ENCODE results near the gene USF1. TPM values are rescaled to one million over a fixed set of nuclear protein-coding genes. Genes with fewer than 3 reads are reported as not detected.

Gene USF1, protein sequence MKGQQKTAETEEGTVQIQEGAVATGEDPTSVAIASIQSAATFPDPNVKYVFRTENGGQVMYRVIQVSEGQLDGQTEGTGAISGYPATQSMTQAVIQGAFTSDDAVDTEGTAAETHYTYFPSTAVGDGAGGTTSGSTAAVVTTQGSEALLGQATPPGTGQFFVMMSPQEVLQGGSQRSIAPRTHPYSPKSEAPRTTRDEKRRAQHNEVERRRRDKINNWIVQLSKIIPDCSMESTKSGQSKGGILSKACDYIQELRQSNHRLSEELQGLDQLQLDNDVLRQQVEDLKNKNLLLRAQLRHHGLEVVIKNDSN
- total RNA-seq: 49.1 and 53.2 TPM in 2 replicates

DNA sequence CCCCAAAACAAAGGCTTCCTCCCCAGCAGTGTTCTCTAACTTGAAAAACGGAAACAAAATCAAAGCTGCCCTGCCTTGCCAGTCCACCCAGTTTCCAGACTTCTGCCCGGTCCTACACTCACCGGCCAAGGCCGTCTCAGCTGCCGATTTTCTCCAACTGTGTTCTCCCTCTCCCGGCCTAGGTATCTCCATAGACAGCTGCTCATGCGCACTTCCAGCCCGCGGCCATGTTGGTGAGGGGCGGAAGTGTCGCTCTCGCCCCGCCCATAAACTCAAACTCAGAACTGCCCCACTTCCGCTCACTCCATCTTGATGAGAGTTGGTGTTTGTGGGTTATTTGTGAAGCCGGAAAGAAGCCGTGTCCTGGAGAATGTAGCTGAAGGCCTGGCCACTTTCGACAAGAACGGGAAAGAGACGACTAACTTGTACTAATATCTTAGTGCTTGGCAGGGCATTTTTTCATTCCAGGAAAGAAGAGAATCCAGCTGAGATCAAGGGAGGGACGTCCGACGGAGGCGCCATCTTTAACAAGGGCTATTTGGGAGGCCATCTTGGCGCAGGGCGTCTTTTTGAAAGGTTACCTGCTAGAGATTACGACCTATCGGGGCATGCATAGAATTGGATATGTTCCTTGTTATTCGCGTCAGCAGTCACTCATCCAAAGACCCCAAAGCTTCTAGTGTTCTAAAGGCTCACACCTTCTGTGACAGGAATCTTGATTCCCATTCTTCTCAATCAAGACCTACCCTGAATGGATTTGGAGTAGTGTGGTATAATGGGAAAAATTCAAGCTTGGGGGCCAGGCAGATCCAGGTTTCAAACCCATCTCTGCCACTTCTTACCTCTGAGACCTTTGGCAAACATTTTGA lies at the start of gene USF1:
USF1 (minus strand) TSS at position 242 of the 869 bp plus-strand sequence. CDS start 2,702 bp downstream, outside the sequence.
- Mint-ChIP-seq H3K9me3 (no peaks in the 10 kb centered on the region), H3K27me3 (ENCODE audit: low read depth) (no peaks in the 10 kb centered on the region), H3K4me1 (ENCODE audit: low read depth) (peaks cover 33% of the 10 kb centered on the region), H3K4me3 (ENCODE audit: low read depth) (peak within 1 kb of the TSS; percentile 95), H3K27ac (peak within 1 kb of the TSS; percentile 100), H3K36me3 (ENCODE audit: low read depth) (peaks cover 65% of the 10 kb centered on the region)
- intact Hi-C loops (cut with micrococcal nuclease): loop anchor here (1.0 to 5.0 kb wide), 4 partner anchors 22 to 86 kb away; partner anchors contain the start of genes DEDD, NIT1 and PFDN2
- peak; percentile 92 for DNase-seq (ENCODE audit: low spot score)

DNA sequence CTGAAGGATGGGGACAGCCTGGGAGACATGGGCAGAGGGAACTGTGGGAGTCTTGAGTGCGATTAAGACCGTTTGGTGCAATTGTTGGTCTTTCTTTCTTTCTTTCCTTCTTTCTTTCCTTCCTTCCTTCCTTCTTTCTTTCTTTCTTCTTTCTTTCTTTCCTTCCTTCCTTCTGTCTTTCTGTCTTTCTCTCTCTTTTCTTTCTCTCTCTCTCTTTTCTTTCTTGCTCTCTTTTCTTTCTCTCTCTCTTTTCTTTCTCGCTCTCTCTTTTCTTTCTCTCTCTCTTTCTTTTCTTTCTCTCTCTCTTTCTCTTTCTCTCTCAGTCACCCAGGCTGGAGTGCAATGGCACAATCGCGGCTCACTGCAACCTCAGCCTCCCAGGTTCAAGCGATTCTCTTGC lies 49.5 kb upstream of the USF1 start:
- peaks cover 59% of the 10 kb centered on the region for H3K4me1 Mint-ChIP-seq (ENCODE audit: low read depth)
- DNase-seq (ENCODE audit: low spot score): no peak
- H3K4me3 Mint-ChIP-seq (ENCODE audit: low read depth): no peak overlapping the region
- H3K27me3 Mint-ChIP-seq (ENCODE audit: low read depth): no peaks in the 10 kb centered on the region
- peaks cover 14% of the 10 kb centered on the region for H3K36me3 Mint-ChIP-seq (ENCODE audit: low read depth)
- no peak overlapping the region for H3K27ac Mint-ChIP-seq
- intact Hi-C loops (cut with micrococcal nuclease): loop anchor here (10.0 kb wide), 1 partner anchor 260 kb away; no protein-coding TSS in a partner anchor
- H3K9me3 Mint-ChIP-seq: no peaks in the 10 kb centered on the region

DNA sequence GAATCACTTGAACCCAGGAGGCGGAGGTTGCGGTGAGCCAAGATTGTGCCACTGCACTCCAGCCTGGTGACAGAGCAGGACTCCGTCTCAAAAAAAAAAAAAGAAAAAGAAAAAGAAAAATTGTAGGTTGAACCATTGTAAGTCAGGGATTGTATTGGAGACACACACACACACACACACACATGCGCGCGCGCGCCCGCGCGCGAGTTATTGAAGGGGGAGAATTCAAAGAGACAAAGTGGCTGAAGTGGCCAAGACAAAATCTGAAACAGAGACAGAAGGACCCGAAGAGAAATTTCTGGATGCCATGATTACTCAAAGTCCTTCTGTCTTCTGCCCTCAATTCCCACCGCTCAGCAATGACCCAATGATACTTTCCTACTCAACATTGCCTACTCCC lies 48.7 kb upstream of the USF1 start:
- H3K9me3 Mint-ChIP-seq: no peaks in the 10 kb centered on the region
- H3K27me3 Mint-ChIP-seq (ENCODE audit: low read depth): no peaks in the 10 kb centered on the region
- H3K4me3 Mint-ChIP-seq (ENCODE audit: low read depth): no peak overlapping the region
- DNase-seq (ENCODE audit: low spot score): no peak
- intact Hi-C loops (cut with micrococcal nuclease): loop anchor here (10.0 kb wide), 1 partner anchor 260 kb away; no protein-coding TSS in a partner anchor
- no peak overlapping the region for H3K27ac Mint-ChIP-seq
- H3K36me3 Mint-ChIP-seq (ENCODE audit: low read depth): peaks cover 7% of the 10 kb centered on the region
- peaks cover 61% of the 10 kb centered on the region for H3K4me1 Mint-ChIP-seq (ENCODE audit: low read depth)

DNA sequence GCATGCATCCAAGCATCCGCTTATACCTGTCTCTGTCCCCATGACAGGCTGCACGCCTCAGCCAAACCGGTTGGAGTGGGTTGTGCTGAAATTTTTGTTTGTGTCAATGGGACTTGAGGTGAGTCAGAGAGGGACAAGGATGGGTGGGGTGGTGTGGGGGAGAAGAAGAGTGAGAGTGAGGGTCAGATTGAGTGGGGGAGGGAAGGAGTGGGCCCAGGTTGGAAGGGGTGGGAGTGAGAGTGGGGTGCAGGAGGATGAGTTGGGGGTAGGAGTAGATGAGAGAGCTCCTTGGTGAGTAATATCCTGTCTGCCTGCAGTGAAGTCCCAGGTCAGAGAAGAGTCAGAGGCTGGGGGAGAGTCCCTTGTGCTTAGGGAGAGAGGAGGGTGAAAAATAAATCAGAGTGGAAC lies 46.8 kb upstream of the USF1 start:
- Mint-ChIP-seq H3K4me1 (ENCODE audit: low read depth) (peaks cover 54% of the 10 kb centered on the region), H3K27me3 (ENCODE audit: low read depth) (no peaks in the 10 kb centered on the region), H3K9me3 (no peaks in the 10 kb centered on the region), H3K36me3 (ENCODE audit: low read depth) (no peaks in the 10 kb centered on the region), H3K4me3 (ENCODE audit: low read depth) (no peak overlapping the region), H3K27ac (peak overlapping the region; percentile 57)
- intact Hi-C loops (cut with micrococcal nuclease): loop anchor here (1.0 to 10.0 kb wide), 4 partner anchors 22 to 258 kb away; partner anchors contain the start of gene DEDD
- DNase-seq (ENCODE audit: low spot score): no peak

DNA sequence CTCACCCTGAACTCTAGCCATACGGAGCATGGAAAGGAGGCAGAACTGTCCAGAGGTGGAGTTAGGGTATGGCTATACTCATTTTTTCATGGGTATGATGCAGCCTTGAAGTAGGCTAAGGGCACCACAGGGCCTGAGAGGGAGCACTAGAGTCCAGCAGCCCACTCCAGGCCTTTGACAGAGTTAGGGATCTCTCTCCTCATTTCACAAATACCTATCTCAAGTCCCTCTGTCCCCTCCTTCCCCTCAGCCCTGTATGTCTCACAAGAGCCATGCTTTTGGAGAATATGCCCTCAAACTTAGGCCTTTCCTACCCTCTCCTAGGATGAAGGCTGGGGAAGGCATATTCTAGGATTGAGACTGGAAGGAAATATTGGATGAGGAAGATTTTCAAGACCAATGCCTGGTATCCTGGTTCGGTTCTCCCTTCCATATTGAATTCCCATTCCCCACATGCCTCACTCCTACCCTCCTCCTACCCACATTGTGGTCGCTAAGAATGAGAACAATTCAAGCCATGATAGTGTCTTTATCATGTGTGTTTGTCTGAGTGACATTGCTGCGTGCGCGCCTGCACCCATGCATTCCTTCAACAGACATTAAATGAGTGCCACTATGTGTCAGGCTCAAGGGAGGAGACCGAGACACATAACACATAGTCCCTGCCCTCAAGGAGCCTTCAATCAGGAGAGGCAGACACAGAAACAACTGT lies 46.2 kb upstream of the USF1 start:
- intact Hi-C loops (cut with micrococcal nuclease): loop anchor here (1.0 to 10.0 kb wide), 4 partner anchors 22 to 257 kb away; partner anchors contain the start of gene DEDD
- no peak for DNase-seq (ENCODE audit: low spot score)
- H3K36me3 Mint-ChIP-seq (ENCODE audit: low read depth): no peaks in the 10 kb centered on the region
- H3K27ac Mint-ChIP-seq: no peak overlapping the region
- H3K27me3 Mint-ChIP-seq (ENCODE audit: low read depth): no peaks in the 10 kb centered on the region
- no peak overlapping the region for H3K4me3 Mint-ChIP-seq (ENCODE audit: low read depth)
- no peaks in the 10 kb centered on the region for H3K9me3 Mint-ChIP-seq
- peaks cover 48% of the 10 kb centered on the region for H3K4me1 Mint-ChIP-seq (ENCODE audit: low read depth)

DNA sequence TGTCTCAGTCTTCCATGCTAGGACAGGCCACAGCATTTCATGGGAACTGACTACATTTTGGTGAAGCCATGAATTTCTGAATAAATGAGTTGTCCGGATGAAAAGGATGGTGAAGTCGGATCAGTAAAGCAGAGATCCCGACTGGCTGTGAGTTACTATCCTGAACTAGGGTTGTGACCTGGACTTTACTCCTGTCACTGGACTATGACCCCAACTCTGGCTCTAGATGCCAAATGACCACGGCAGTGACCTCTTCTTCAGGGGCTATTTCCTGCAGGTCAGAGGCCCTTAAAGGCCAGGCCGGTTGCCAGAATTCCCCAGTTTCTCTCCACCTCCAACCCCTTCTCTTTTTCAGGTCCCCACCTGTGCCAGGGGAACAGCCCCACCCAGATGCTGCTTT lies 45.3 kb upstream of the USF1 start:
- H3K36me3 Mint-ChIP-seq (ENCODE audit: low read depth): no peaks in the 10 kb centered on the region
- H3K27me3 Mint-ChIP-seq (ENCODE audit: low read depth): no peaks in the 10 kb centered on the region
- no peaks in the 10 kb centered on the region for H3K9me3 Mint-ChIP-seq
- H3K27ac Mint-ChIP-seq: no peak overlapping the region
- intact Hi-C loops (cut with micrococcal nuclease): loop anchor here (10.0 kb wide), 1 partner anchor 256 kb away; no protein-coding TSS in a partner anchor
- no peak overlapping the region for H3K4me3 Mint-ChIP-seq (ENCODE audit: low read depth)
- DNase-seq (ENCODE audit: low spot score): no peak
- H3K4me1 Mint-ChIP-seq (ENCODE audit: low read depth): peaks cover 42% of the 10 kb centered on the region

DNA sequence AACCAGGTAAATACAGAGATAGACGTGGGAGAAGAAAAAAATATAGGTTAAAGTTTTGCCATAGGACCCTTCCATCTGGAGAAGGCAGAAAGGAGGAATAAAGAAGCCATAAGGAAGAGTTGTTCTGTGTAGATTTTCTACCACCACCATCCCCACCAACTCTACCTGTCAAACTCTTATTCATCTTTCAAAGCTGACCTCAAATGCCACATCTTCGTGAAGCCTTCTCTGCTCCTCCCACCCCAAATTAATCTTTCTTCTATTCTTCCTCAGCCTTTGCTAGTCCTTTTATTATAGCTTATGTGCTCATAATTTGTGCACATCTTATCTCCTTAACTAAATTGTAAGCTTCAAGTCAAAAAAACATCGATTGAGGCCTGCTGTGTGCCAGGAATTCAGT lies 44.8 kb upstream of the USF1 start:
- no peak overlapping the region for H3K27ac Mint-ChIP-seq
- H3K4me3 Mint-ChIP-seq (ENCODE audit: low read depth): no peak overlapping the region
- peaks cover 41% of the 10 kb centered on the region for H3K4me1 Mint-ChIP-seq (ENCODE audit: low read depth)
- intact Hi-C loops (cut with micrococcal nuclease): loop anchor here (10.0 kb wide), 1 partner anchor 256 kb away; no protein-coding TSS in a partner anchor
- no peak for DNase-seq (ENCODE audit: low spot score)
- H3K27me3 Mint-ChIP-seq (ENCODE audit: low read depth): no peaks in the 10 kb centered on the region
- H3K9me3 Mint-ChIP-seq: no peaks in the 10 kb centered on the region
- no peaks in the 10 kb centered on the region for H3K36me3 Mint-ChIP-seq (ENCODE audit: low read depth)

DNA sequence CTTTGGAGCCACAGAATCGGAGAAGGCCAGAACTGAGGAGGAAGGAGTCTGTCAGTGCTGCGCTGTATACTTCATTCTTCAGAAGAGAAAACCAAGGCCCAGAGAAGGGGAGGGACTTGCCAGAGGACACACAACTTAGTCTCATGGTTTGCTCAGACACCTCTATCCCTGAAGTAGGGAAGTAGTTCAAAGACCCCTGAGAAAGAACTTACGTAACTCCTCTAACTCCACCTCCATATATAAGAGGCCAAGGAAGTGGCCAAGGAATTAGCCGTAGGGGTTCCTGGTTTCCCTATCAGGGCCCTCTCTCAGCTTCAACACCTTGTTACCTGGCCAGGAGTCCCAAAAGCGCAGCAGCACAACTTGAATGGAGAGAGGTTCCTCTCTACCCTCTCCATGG lies 44.2 kb upstream of the USF1 start:
- H3K36me3 Mint-ChIP-seq (ENCODE audit: low read depth): no peaks in the 10 kb centered on the region
- H3K27ac Mint-ChIP-seq: no peak overlapping the region
- intact Hi-C loops (cut with micrococcal nuclease): loop anchor here (10.0 kb wide), 1 partner anchor 255 kb away; no protein-coding TSS in a partner anchor
- H3K4me3 Mint-ChIP-seq (ENCODE audit: low read depth): no peak overlapping the region
- H3K9me3 Mint-ChIP-seq: no peaks in the 10 kb centered on the region
- no peaks in the 10 kb centered on the region for H3K27me3 Mint-ChIP-seq (ENCODE audit: low read depth)
- no peak for DNase-seq (ENCODE audit: low spot score)
- H3K4me1 Mint-ChIP-seq (ENCODE audit: low read depth): peaks cover 40% of the 10 kb centered on the region

DNA sequence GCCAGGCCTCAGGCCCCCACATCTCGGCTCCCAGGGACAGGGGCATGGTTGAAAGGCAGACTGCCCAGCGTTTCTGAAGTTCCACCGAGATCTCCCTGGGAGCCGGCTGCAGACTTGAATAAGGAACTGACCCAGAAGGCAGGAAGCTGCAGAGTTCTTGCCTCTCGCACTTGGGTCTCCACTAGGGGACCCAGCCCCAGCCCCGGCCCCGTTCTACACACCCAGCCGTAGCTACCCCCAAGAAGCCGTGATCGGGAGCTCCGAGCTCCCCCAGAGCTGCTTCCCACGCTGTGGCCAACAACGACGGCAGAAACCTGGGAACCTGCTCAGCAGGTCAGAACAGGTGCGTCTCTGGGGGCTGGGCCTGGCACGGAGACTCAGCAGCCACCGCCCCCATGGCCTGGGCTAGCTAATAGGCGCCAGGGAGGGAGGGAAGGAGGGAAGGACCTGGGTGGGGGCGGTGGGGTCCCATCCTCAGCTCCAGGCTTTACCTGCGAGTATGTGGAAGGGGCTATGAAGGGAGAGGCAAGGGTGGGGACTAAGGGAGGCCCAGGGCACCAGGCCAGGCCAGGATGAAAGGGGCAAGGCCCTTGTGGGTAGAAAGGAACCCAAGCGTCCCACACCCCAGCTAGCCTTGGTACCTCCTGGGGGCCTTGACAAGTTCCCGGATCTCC lies 43.6 kb upstream of the USF1 start, which contains the start of gene NECTIN4:
NECTIN4 (minus strand) TSS at position 308 of the 674 bp plus-strand sequence; CDS start at position 46, 262 bp downstream.
- intact Hi-C loops (cut with micrococcal nuclease): no loop called here
- H3K9me3 Mint-ChIP-seq: no peaks in the 10 kb centered on the region
- no peak within 1 kb of the TSS for H3K4me3 Mint-ChIP-seq (ENCODE audit: low read depth)
- H3K36me3 Mint-ChIP-seq (ENCODE audit: low read depth): no peaks in the 10 kb centered on the region
- no peaks in the 10 kb centered on the region for H3K27me3 Mint-ChIP-seq (ENCODE audit: low read depth)
- H3K4me1 Mint-ChIP-seq (ENCODE audit: low read depth): peaks cover 38% of the 10 kb centered on the region
- DNase-seq (ENCODE audit: low spot score): no peak
- H3K27ac Mint-ChIP-seq: no peak within 1 kb of the TSS

DNA sequence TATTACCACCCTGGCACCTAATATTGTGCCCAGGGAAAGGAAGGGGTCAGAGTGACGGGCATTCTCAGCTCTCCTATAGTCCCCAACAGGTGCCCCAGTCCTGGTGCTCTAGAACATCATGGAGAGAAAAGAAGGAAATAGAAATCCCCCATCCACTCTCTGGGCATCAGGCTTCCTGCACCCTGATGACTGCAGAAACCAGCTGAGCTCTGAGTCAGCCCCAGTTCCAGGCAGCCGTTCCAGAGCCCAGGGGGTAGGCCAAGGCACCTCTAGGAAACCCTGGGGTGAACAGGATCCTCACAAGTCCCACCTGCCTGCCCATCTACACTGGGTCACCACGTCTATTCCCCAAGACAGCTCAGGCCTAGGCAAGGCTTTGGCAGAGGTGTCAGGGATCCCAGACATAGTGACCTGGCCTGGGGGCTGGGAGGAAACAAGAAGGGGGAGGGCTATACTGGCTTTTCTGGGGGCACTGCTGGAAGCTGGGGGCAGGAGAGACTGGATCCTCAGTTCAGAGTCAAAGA lies 42.9 kb upstream of the USF1 start:
- H3K4me3 Mint-ChIP-seq (ENCODE audit: low read depth): no peak overlapping the region
- DNase-seq (ENCODE audit: low spot score): no peak
- intact Hi-C loops (cut with micrococcal nuclease): no loop called here
- H3K27ac Mint-ChIP-seq: no peak overlapping the region
- H3K27me3 Mint-ChIP-seq (ENCODE audit: low read depth): no peaks in the 10 kb centered on the region
- peaks cover 36% of the 10 kb centered on the region for H3K4me1 Mint-ChIP-seq (ENCODE audit: low read depth)
- H3K36me3 Mint-ChIP-seq (ENCODE audit: low read depth): no peaks in the 10 kb centered on the region
- H3K9me3 Mint-ChIP-seq: no peaks in the 10 kb centered on the region

DNA sequence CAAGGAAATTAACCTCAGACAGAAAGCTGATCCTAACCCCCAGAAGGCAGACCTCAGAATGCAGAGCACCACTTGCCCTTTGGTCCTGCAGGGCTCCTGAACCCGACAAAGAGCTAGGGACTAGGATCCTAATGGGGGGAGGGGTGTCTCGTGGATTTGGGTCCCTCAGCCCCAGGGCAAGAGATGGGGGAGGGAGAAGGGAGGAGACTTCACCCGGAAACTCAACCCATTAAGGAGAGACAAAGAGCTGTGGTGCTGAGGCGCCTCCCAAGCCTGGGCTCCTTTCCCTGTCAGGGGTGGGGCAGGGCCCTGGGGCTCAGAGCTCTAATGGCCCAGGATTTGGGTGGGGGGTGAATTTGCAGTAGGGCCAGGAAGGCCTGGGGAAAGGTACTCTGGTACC lies 40.7 kb upstream of the USF1 start:
- DNase-seq (ENCODE audit: low spot score): no peak
- intact Hi-C loops (cut with micrococcal nuclease): no loop called here
- Mint-ChIP-seq H3K4me3 (ENCODE audit: low read depth) (no peak overlapping the region), H3K36me3 (ENCODE audit: low read depth) (no peaks in the 10 kb centered on the region), H3K4me1 (ENCODE audit: low read depth) (peaks cover 14% of the 10 kb centered on the region), H3K9me3 (no peaks in the 10 kb centered on the region), H3K27me3 (ENCODE audit: low read depth) (no peaks in the 10 kb centered on the region), H3K27ac (no peak overlapping the region)

DNA sequence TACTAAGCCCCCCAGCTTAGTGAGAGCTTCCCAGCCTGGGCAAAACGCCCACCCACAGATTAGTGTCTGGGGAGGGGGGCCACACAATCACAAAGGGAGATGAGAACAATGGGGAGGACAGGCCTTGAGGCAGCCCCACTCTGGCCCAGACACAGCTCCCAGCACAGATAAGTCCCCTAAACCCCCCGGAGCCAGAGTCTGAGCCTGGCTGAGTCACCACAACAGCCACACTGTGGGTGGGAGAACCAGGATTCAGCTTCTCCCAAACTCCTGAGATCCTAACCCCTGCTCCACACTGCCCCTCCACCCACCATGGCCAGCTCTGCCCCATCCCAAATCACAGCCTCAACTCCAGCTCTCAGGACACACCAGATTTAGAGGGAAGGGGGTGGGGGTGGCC lies 39.4 kb upstream of the USF1 start:
- Mint-ChIP-seq H3K27ac (no peak overlapping the region), H3K4me3 (ENCODE audit: low read depth) (no peak overlapping the region), H3K4me1 (ENCODE audit: low read depth) (peaks cover 5% of the 10 kb centered on the region), H3K27me3 (ENCODE audit: low read depth) (no peaks in the 10 kb centered on the region), H3K9me3 (no peaks in the 10 kb centered on the region), H3K36me3 (ENCODE audit: low read depth) (no peaks in the 10 kb centered on the region)
- no peak for DNase-seq (ENCODE audit: low spot score)
- intact Hi-C loops (cut with micrococcal nuclease): no loop called here
